ENCODE measurements around the gene TIMM22.
A peak's percentile ranks its signal among the peaks of the same experiment; 100 is the strongest.

DNA sequence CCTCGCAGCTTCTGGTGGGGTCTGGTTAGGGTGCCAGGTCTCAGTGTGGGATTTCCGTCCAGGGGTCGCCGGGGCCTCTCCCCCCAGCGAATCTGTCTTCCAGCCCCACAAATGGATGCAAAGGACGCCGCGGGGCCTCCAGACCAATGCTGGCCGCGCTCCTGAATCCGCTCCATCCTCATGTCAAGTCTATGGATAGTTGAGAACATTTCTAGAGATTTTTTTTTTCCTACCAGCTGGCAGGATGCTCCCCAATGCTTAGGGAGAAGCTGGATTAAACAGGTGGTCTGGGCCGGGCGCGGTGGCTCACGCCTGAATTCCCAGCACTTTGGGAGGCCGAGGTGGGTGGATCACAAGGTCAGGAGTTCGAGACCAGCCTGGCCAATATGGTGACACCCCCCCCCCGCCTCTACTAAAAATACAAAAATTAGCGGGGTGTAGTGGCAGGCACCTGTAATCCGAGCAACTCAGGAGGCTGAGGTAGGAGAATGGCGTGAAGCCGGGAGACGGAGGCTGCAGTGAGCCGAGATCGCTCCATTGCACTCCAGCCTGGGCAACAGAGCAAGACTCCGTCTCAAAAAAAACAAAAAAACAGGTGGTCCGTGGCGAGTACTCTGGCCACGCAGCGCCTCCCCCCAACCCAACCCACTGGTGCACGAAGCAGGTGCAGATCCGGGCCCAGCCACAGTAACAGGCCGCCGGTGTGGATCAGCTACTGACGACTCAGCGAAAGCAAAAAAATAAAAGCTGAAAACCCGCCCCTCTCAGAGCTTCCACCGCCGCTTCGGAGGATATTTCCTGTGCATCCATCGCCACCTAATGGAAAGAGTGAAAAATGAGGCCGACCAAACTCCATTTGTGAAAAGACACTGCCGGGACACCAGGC, 16.3 kb upstream of the TIMM22 start:
- peak; percentile 87 for TF ChIP-seq CTCF (conservative IDR thresholded peaks at IDR 0.05)
- no peak for TF ChIP-seq ZFX (IDR thresholded peaks at IDR 0.05)

All from C4-2B (cell line).